H9 (cell line): ENCODE data around the gene RPL19. TPM values are rescaled to one million over a fixed set of nuclear protein-coding genes. Genes with fewer than 3 reads are reported as not detected.

Source experiments
- DNase-seq: peaks from one replicate; pipeline ENCODE4 v3.0.0-alpha.2; 2017
- H2AFZ ChIP-seq: one replicate; pipeline ENCODE4 v1.6.1; 2013; ENCODE audit warnings: mild to moderate bottlenecking, low read length, control low read depth, moderate library complexity
- H2AK5ac ChIP-seq: 2 replicates; pipeline ENCODE4 v1.6.1; 2013; ENCODE audit warnings: low read length, control low read depth, mixed read lengths; ENCODE audit not compliant: insufficient read length
- H2BK120ac ChIP-seq: one replicate; pipeline ENCODE4 v1.6.1; 2013; ENCODE audit warnings: low read depth, mild to moderate bottlenecking, low read length, control low read depth, inconsistent platforms; ENCODE audit not compliant: poor library complexity, severe bottlenecking
- H2BK12ac ChIP-seq: 2 replicates; pipeline ENCODE4 v1.6.1; 2013; ENCODE audit warnings: low read length, control low read depth, mixed read lengths, low read depth; ENCODE audit not compliant: insufficient read length
- H2BK15ac ChIP-seq: 2 replicates; pipeline ENCODE4 v1.6.1; 2013; ENCODE audit warnings: low read depth, low read length, control low read depth
- H2BK20ac ChIP-seq: one replicate; pipeline ENCODE4 v1.6.1; 2013; ENCODE audit warnings: low read depth, mild to moderate bottlenecking, low read length, control low read depth, inconsistent platforms; ENCODE audit not compliant: poor library complexity, severe bottlenecking
- H2BK5ac ChIP-seq: 2 replicates; pipeline ENCODE4 v1.6.1; 2013; ENCODE audit warnings: low read length, control low read depth, mixed read lengths; ENCODE audit not compliant: insufficient read length
- H3K14ac ChIP-seq: 2 replicates; pipeline ENCODE4 v1.6.1; 2013; ENCODE audit warnings: low read length, control low read depth; ENCODE audit not compliant: insufficient read depth
- H3K18ac ChIP-seq: 2 replicates; pipeline ENCODE4 v1.6.1; 2013; ENCODE audit warnings: low read depth, mild to moderate bottlenecking, mixed read lengths, low read length, control low read depth; ENCODE audit not compliant: insufficient read length
- H3K23ac ChIP-seq: 2 replicates; pipeline ENCODE4 v1.6.1; 2013; ENCODE audit warnings: low read length, control low read depth, mixed read lengths, low read depth; ENCODE audit not compliant: insufficient read length
- H3K23me2 ChIP-seq: 2 replicates; pipeline ENCODE4 v1.6.1; 2013; ENCODE audit warnings: low read depth, mild to moderate bottlenecking, mixed read lengths, low read length, control low read depth; ENCODE audit not compliant: insufficient read length, poor library complexity, severe bottlenecking
- H3K27ac ChIP-seq: 2 replicates; pipeline ENCODE4 v1.5.1; 2013; ENCODE audit warnings: low read length, control low read depth, mixed read lengths, low read depth; ENCODE audit not compliant: insufficient read length
- H3K27me3 ChIP-seq: 2 replicates; pipeline ENCODE4 v1.6.1; 2013; ENCODE audit warnings: low read length, control low read depth, inconsistent platforms; ENCODE audit not compliant: insufficient read depth
- H3K4ac ChIP-seq: 2 replicates; pipeline ENCODE4 v1.6.1; 2013; ENCODE audit warnings: low read depth, mild to moderate bottlenecking, control low read depth, inconsistent platforms, low read length, moderate library complexity
- H3K4me1 ChIP-seq: 2 replicates; pipeline ENCODE4 v1.6.1; 2013; ENCODE audit warnings: low read length, control low read depth, inconsistent platforms; ENCODE audit not compliant: insufficient read depth
- H3K4me2 ChIP-seq: 2 replicates; pipeline ENCODE4 v1.6.1; 2013; ENCODE audit warnings: low read length, control low read depth, mixed read lengths; ENCODE audit not compliant: insufficient read length, insufficient read depth
- H3K56ac ChIP-seq: 2 replicates; pipeline ENCODE4 v1.6.1; 2013; ENCODE audit warnings: low read depth, mild to moderate bottlenecking, mixed read lengths, low read length, control low read depth; ENCODE audit not compliant: insufficient read length
- H3K79me1 ChIP-seq: 2 replicates; pipeline ENCODE4 v1.6.1; 2013; ENCODE audit warnings: low read depth, mild to moderate bottlenecking, moderate library complexity, low read length, control low read depth, inconsistent platforms; ENCODE audit not compliant: insufficient read depth, poor library complexity, severe bottlenecking
- H3K79me2 ChIP-seq: 2 replicates; pipeline ENCODE4 v1.6.1; 2013; ENCODE audit warnings: low read length, control low read depth, inconsistent platforms; ENCODE audit not compliant: insufficient read depth
- H3K9ac ChIP-seq: 2 replicates; pipeline ENCODE4 v1.6.1; 2013; ENCODE audit warnings: low read length, control low read depth, mixed read lengths; ENCODE audit not compliant: insufficient read length; ENCODE audit errors: extremely low read depth
- H3K9me3 ChIP-seq: one replicate; pipeline ENCODE4 v1.6.1; 2013; ENCODE audit warnings: low read depth, low read length, inconsistent platforms; ENCODE audit not compliant: control insufficient read depth
- H3T11ph ChIP-seq: one replicate; pipeline ENCODE4 v1.6.1; 2013; ENCODE audit warnings: mild to moderate bottlenecking, low read length, control low read depth, inconsistent platforms
- H4K20me1 ChIP-seq: one replicate; pipeline ENCODE4 v1.6.1; 2013; ENCODE audit not compliant: control insufficient read depth, insufficient read length, insufficient read depth
- H4K5ac ChIP-seq: 2 replicates; pipeline ENCODE4 v1.6.1; 2013; ENCODE audit warnings: low read depth, mild to moderate bottlenecking, mixed read lengths, low read length, control low read depth; ENCODE audit not compliant: insufficient read length
- H4K8ac ChIP-seq: replicated peaks from 2 replicates; pipeline ENCODE4 v1.6.1; 2013; ENCODE audit warnings: low read length, control low read depth, mixed read lengths, low read depth; ENCODE audit not compliant: insufficient read length
- H4K91ac ChIP-seq: 2 replicates; pipeline ENCODE4 v1.6.1; 2013; ENCODE audit warnings: low read depth, mild to moderate bottlenecking, moderate library complexity, mixed read lengths, low read length, control low read depth; ENCODE audit not compliant: insufficient read length
- H3K27ac Mint-ChIP-seq, 3 experiments: 2 replicates in 2 of 3; 3 replicates in 1 of 3; pipeline ENCODE4 v1.8.0; 2020 to 2021; ENCODE audit warnings: mixed read lengths in 3 of 3, mild to moderate bottlenecking in 1 of 3, moderate library complexity in 1 of 3
- H3K27me3 Mint-ChIP-seq: 2 replicates; pipeline ENCODE4 v1.8.0; 2021; ENCODE audit warnings: low read depth, mild to moderate bottlenecking, moderate library complexity, mixed read lengths
- H3K36me3 Mint-ChIP-seq, 3 experiments: 2 replicates in 2 of 3; 3 replicates in 1 of 3; pipeline ENCODE4 v1.8.0; 2020 to 2021; ENCODE audit warnings: low read depth in 3 of 3, mixed read lengths in 3 of 3; ENCODE audit not compliant: insufficient read depth in 1 of 3
- H3K4me1 Mint-ChIP-seq, 2 experiments: 2 replicates each; pipeline ENCODE4 v1.8.0; 2020; ENCODE audit warnings: mixed read lengths in 2 of 2
- H3K4me3 Mint-ChIP-seq, 2 experiments: 2 replicates in 1 of 2; 3 replicates in 1 of 2; pipeline ENCODE4 v1.8.0; 2020 to 2021; ENCODE audit warnings: mild to moderate bottlenecking in 2 of 2, mixed read lengths in 2 of 2, moderate library complexity in 1 of 2
- H3K9me3 Mint-ChIP-seq, 2 experiments: 2 replicates in 1 of 2; 3 replicates in 1 of 2; pipeline ENCODE4 v1.8.0; 2020; ENCODE audit warnings: mild to moderate bottlenecking in 2 of 2, mixed read lengths in 2 of 2, moderate library complexity in 1 of 2
- WGBS: extraction: QIAGEN DNeasy Blood & Tissue Kit; methylation state at CpG from one replicate; pipeline ENCODE4 v1.1.7; 2013; ENCODE audit warnings: missing lambda C conversion rate, low lambda C conversion rate, mixed read lengths; ENCODE audit not compliant: insufficient read length; ENCODE audit errors: extremely low coverage; 5-methylcytosine and 5-hydroxymethylcytosine counted together
- total RNA-seq: library from RNA; stranded (reverse); gene quantifications from 2 replicates; pipeline ENCODE4 v1.2.1, GENCODE V29; 2021
- TF ChIP-seq, protein P1 (sequence below): fragments of 200-600 bp; sonication (generic); conservative IDR thresholded peaks from 3 replicates; pipeline ENCODE4 v1.8.0; 2021; ENCODE audit warnings: antibody characterized with exemption, mild to moderate bottlenecking

Gene RPL19
- total RNA-seq, 1 experiment from 2014 or later: 2,038 TPM

- no peak overlapping the region for H3K9ac ChIP-seq
- no peaks in the 10 kb centered on the region for H4K20me1 ChIP-seq
- H3K27ac ChIP-seq: no peak overlapping the region
- H3K27ac Mint-ChIP-seq: no peak overlapping the region; a peak in 2 of 7 replicates
- H2BK12ac ChIP-seq: no peak overlapping the region
- H4K5ac ChIP-seq: no peak overlapping the region
- TF ChIP-seq, protein P1, sequence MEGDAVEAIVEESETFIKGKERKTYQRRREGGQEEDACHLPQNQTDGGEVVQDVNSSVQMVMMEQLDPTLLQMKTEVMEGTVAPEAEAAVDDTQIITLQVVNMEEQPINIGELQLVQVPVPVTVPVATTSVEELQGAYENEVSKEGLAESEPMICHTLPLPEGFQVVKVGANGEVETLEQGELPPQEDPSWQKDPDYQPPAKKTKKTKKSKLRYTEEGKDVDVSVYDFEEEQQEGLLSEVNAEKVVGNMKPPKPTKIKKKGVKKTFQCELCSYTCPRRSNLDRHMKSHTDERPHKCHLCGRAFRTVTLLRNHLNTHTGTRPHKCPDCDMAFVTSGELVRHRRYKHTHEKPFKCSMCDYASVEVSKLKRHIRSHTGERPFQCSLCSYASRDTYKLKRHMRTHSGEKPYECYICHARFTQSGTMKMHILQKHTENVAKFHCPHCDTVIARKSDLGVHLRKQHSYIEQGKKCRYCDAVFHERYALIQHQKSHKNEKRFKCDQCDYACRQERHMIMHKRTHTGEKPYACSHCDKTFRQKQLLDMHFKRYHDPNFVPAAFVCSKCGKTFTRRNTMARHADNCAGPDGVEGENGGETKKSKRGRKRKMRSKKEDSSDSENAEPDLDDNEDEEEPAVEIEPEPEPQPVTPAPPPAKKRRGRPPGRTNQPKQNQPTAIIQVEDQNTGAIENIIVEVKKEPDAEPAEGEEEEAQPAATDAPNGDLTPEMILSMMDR: no peak
- no peak overlapping the region for H2BK120ac ChIP-seq
- H3K23me2 ChIP-seq: peaks cover 6% of the 10 kb centered on the region
- no peaks in the 10 kb centered on the region; the same call in 1 of the 2 replicates for H3K27me3 ChIP-seq
- peaks cover 21 to 41% of the 10 kb centered on the region in 2 experiments for H3K4me1 Mint-ChIP-seq
- no peak for DNase-seq
- H3K27me3 Mint-ChIP-seq: peaks cover 54% of the 10 kb centered on the region
- no peak overlapping the region for H3K4me2 ChIP-seq
- no peak overlapping the region for H3K56ac ChIP-seq
- no peak overlapping the region for H3T11ph ChIP-seq
- no peak overlapping the region for H2AFZ ChIP-seq
- no peak overlapping the region for H3K18ac ChIP-seq
- H2AK5ac ChIP-seq: no peak overlapping the region
- no peaks in the 10 kb centered on the region; a peak in 2 of 7 replicates for H3K36me3 Mint-ChIP-seq
- H3K23ac ChIP-seq: no peak overlapping the region
- no peaks in the 10 kb centered on the region for H3K79me2 ChIP-seq
- no peak overlapping the region for H2BK5ac ChIP-seq
- no peak overlapping the region for H3K4ac ChIP-seq
- H3K14ac ChIP-seq: no peak overlapping the region
- H4K91ac ChIP-seq: no peak overlapping the region
- no peaks in the 10 kb centered on the region; the same call in 1 of the 2 replicates for H3K4me1 ChIP-seq
- H4K8ac ChIP-seq: no peak overlapping the region
- no peak overlapping the region for H2BK20ac ChIP-seq
- no peak overlapping the region; a peak in 1 of 5 replicates for H3K4me3 Mint-ChIP-seq
- no CpG with 5 or more reads among the region's 9 CpGs for WGBS
- H2BK15ac ChIP-seq: no peak overlapping the region
- no peaks in the 10 kb centered on the region for H3K79me1 ChIP-seq
- H3K9me3 ChIP-seq: no peaks in the 10 kb centered on the region
- H3K9me3 Mint-ChIP-seq: no peaks in the 10 kb centered on the region
These were observed 13.8 kb downstream of the RPL19 start for GRCh38 chr17:39213852-39214251.
